ENCODE measurements around the gene AKR1C4. TPM values are rescaled to one million over a fixed set of nuclear protein-coding genes. Genes with fewer than 3 reads are reported as not detected.
"Not testable (repeated sequence)": the region's sequence is repeated elsewhere in the genome, so short reads cannot be mapped to it uniquely, and the experiment has no call there.

The AKR1C4 gene
- total RNA-seq, 2 experiments from 2014 or later, result not detected

GRCh38 chr10:5219262-5219661, 22.6 kb downstream of the AKR1C4 start:
- Mint-ChIP-seq H3K4me1 (ENCODE audit: low read depth) (no peaks in the 10 kb centered on the region), H3K27me3 (no peaks in the 10 kb centered on the region), H3K4me3 (no peak overlapping the region), H3K9me3 (peaks cover 6% of the 10 kb centered on the region), H3K36me3 (ENCODE audit: low read depth) (no peaks in the 10 kb centered on the region), H3K27ac (no peak overlapping the region)
- POLR2A ChIA-PET, result no interaction called here
- no peak for ATAC-seq
- intact Hi-C loops (cut with micrococcal nuclease), result no loop called here
- CTCF ChIA-PET, result no interaction called here
- no peak for DNase-seq
- TF ChIP-seq CTCF (IDR thresholded peaks at IDR 0.05), result no peak

- intact Hi-C loops (cut with micrococcal nuclease); H3K4me3 Mint-ChIP-seq; ATAC-seq; DNase-seq; H3K36me3 Mint-ChIP-seq (ENCODE audit: low read depth); H3K27ac Mint-ChIP-seq; H3K27me3 Mint-ChIP-seq; CTCF ChIA-PET; H3K4me1 Mint-ChIP-seq (ENCODE audit: low read depth); POLR2A ChIA-PET; H3K9me3 Mint-ChIP-seq: not testable (repeated sequence)
Observed at GRCh38 chr10:5222942-5223341, 26.3 kb downstream of the AKR1C4 start.

GRCh38 chr10:5229019-5229418, 32.4 kb downstream of the AKR1C4 start:
- Mint-ChIP-seq H3K27ac (no peak overlapping the region), H3K9me3 (peaks cover 3% of the 10 kb centered on the region), H3K36me3 (ENCODE audit: low read depth) (no peaks in the 10 kb centered on the region), H3K4me1 (ENCODE audit: low read depth) (no peaks in the 10 kb centered on the region), H3K27me3 (peaks cover 3% of the 10 kb centered on the region), H3K4me3 (no peak overlapping the region)
- ATAC-seq (no peak), DNase-seq (no peak)
- TF ChIP-seq CTCF (IDR thresholded peaks at IDR 0.05), result no peak
- ChIA-PET POLR2A (no interaction called here), CTCF (no interaction called here)
- intact Hi-C loops (cut with micrococcal nuclease), result no loop called here

GRCh38 chr10:5233324-5233723, 36.7 kb downstream of the AKR1C4 start:
- Mint-ChIP-seq H3K9me3 (peaks cover 14% of the 10 kb centered on the region), H3K36me3 (ENCODE audit: low read depth) (peaks cover 8% of the 10 kb centered on the region), H3K4me3 (no peak overlapping the region), H3K27ac (no peak overlapping the region), H3K27me3 (peaks cover 3% of the 10 kb centered on the region), H3K4me1 (ENCODE audit: low read depth) (no peaks in the 10 kb centered on the region)
- intact Hi-C loops (cut with micrococcal nuclease), result no loop called here
- ChIA-PET CTCF (interaction anchor here (0.6 to 1.1 kb wide), 2 partner anchors 199 to 396 kb away, joined by 3 read pairs; no protein-coding TSS in a partner anchor), POLR2A (no interaction called here)
- no peak for ATAC-seq
- no peak for DNase-seq
- TF ChIP-seq CTCF (IDR thresholded peaks at IDR 0.05), result no peak

GRCh38 chr10:5234106-5234860, 37.6 kb downstream of the AKR1C4 start:
- no peak overlapping the region for H3K4me3 Mint-ChIP-seq
- H3K27me3 Mint-ChIP-seq, result peaks cover 3% of the 10 kb centered on the region
- ChIA-PET POLR2A (no interaction called here), CTCF (interaction anchor here (1.1 kb wide), 1 partner anchor 395 kb away, joined by 3 read pairs; no protein-coding TSS in a partner anchor)
- ATAC-seq (no peak), DNase-seq (no peak)
- H3K27ac Mint-ChIP-seq, result no peak overlapping the region
- intact Hi-C loops (cut with micrococcal nuclease), result no loop called here
- H3K9me3 Mint-ChIP-seq, result peaks cover 14% of the 10 kb centered on the region
- TF ChIP-seq CTCF (IDR thresholded peaks at IDR 0.05), result no peak
- peaks cover 8% of the 10 kb centered on the region for H3K36me3 Mint-ChIP-seq (ENCODE audit: low read depth)
- no peaks in the 10 kb centered on the region for H3K4me1 Mint-ChIP-seq (ENCODE audit: low read depth)

- intact Hi-C loops (cut with micrococcal nuclease); H3K27ac Mint-ChIP-seq; DNase-seq; CTCF ChIA-PET; H3K27me3 Mint-ChIP-seq; H3K4me1 Mint-ChIP-seq (ENCODE audit: low read depth); H3K4me3 Mint-ChIP-seq; ATAC-seq; H3K36me3 Mint-ChIP-seq (ENCODE audit: low read depth); POLR2A ChIA-PET: not testable (repeated sequence)
- H3K9me3 Mint-ChIP-seq, result peaks cover 14% of the 10 kb centered on the region
Observed at GRCh38 chr10:5237541-5237940, 40.9 kb downstream of the AKR1C4 start.
